Measurements from ENCODE around the gene LRRC74B. TPM values are rescaled to one million over a fixed set of nuclear protein-coding genes. Genes with fewer than 3 reads are reported as not detected.

LRRC74B gene
- total RNA-seq, 4 donors from 2014 or later, result not detected

GRCh38 chr22:21018314-21018713 lies 27.4 kb upstream of the LRRC74B start:
- no peak overlapping the region for H3K27ac ChIP-seq
- peaks cover 0 to 4% of the 10 kb centered on the region in 2 donors for H3K36me3 ChIP-seq
- no peak for ATAC-seq
- no peak overlapping the region for H3K4me3 ChIP-seq
- H3K27me3 ChIP-seq, result no peaks in the 10 kb centered on the region
- H3K4me1 ChIP-seq, result peaks cover 12 to 26% of the 10 kb centered on the region in 2 donors
- no peak for DNase-seq
- H3K9me3 ChIP-seq, result no peaks in the 10 kb centered on the region
- in situ Hi-C loops (cut with MboI; ENCODE audit: low sequenced_read_pairs in 4 of 4) (no loop called here), intact Hi-C loops (cut with DNase I; ENCODE audit: low total_unique reads) (loop anchor here (5.0 kb wide), 2 partner anchors 36 to 624 kb away; partner anchors contain the start of genes LZTR1 and SDF2L1)
- no peak for TF ChIP-seq POLR2A (IDR thresholded peaks at IDR 0.05)
- no peak for TF ChIP-seq CTCF (IDR thresholded peaks at IDR 0.05 in 4 of 5, conservative IDR thresholded peaks at IDR 0.05 in 1 of 5)

- Histone ChIP-seq H3K4me1 (peaks cover 2 to 3% of the 10 kb centered on the region in 2 donors), H3K27me3 (no peaks in the 10 kb centered on the region), H3K4me3 (no peak overlapping the region), H3K27ac (no peak overlapping the region), H3K9me3 (no peaks in the 10 kb centered on the region), H3K36me3 (peaks cover 0 to 14% of the 10 kb centered on the region in 2 donors)
- ATAC-seq, result peak in 1 of 2 donors; percentile 39
- no peak for DNase-seq
- TF ChIP-seq POLR2A (IDR thresholded peaks at IDR 0.05), result no peak
- TF ChIP-seq CTCF (IDR thresholded peaks at IDR 0.05 in 4 of 5, conservative IDR thresholded peaks at IDR 0.05 in 1 of 5), result peak; percentile 13 to 44 (median 31)
- in situ Hi-C loops (cut with MboI; ENCODE audit: low sequenced_read_pairs in 4 of 4), result no loop called here
- intact Hi-C loops (cut with DNase I; ENCODE audit: low total_unique reads), result no loop called here
These were observed 24.8 kb upstream of the LRRC74B start for GRCh38 chr22:21020802-21021429.

GRCh38 chr22:21022507-21022906 lies 23.2 kb upstream of the LRRC74B start:
- Histone ChIP-seq H3K27ac (no peak overlapping the region), H3K27me3 (no peaks in the 10 kb centered on the region), H3K9me3 (no peaks in the 10 kb centered on the region), H3K36me3 (peaks cover 0 to 18% of the 10 kb centered on the region in 2 donors), H3K4me1 (no peaks in the 10 kb centered on the region), H3K4me3 (no peak overlapping the region)
- DNase-seq (no peak), ATAC-seq (no peak)
- in situ Hi-C loops (cut with MboI; ENCODE audit: low sequenced_read_pairs in 4 of 4) (no loop called here), intact Hi-C loops (cut with DNase I; ENCODE audit: low total_unique reads) (no loop called here)
- no peak for TF ChIP-seq POLR2A (IDR thresholded peaks at IDR 0.05)
- TF ChIP-seq CTCF (IDR thresholded peaks at IDR 0.05 in 4 of 5, conservative IDR thresholded peaks at IDR 0.05 in 1 of 5), result no peak

GRCh38 chr22:21022955-21023614 lies 22.7 kb upstream of the LRRC74B start:
- in situ Hi-C loops (cut with MboI; ENCODE audit: low sequenced_read_pairs in 4 of 4), result no loop called here
- Histone ChIP-seq H3K27me3 (no peaks in the 10 kb centered on the region), H3K9me3 (no peaks in the 10 kb centered on the region), H3K4me1 (no peaks in the 10 kb centered on the region), H3K4me3 (no peak overlapping the region), H3K27ac (no peak overlapping the region), H3K36me3 (peaks cover 0 to 18% of the 10 kb centered on the region in 2 donors)
- ATAC-seq (no peak), DNase-seq (no peak)
- TF ChIP-seq CTCF (IDR thresholded peaks at IDR 0.05 in 4 of 5, conservative IDR thresholded peaks at IDR 0.05 in 1 of 5) (no peak), POLR2A (IDR thresholded peaks at IDR 0.05) (no peak)
- intact Hi-C loops (cut with DNase I; ENCODE audit: low total_unique reads), result no loop called here
